HG03175 (cell line): ENCODE measurements around the gene CPNE8.

Experiments used
- ATAC-seq: cut with Tn5 transposase; IDR thresholded peaks from one replicate; pipeline ENCODE4 v1.9.1; 2021; ENCODE audit warnings: mild to moderate bottlenecking, moderate library complexity; ENCODE audit not compliant: unreplicated experiment

CPNE8 gene

DNA sequence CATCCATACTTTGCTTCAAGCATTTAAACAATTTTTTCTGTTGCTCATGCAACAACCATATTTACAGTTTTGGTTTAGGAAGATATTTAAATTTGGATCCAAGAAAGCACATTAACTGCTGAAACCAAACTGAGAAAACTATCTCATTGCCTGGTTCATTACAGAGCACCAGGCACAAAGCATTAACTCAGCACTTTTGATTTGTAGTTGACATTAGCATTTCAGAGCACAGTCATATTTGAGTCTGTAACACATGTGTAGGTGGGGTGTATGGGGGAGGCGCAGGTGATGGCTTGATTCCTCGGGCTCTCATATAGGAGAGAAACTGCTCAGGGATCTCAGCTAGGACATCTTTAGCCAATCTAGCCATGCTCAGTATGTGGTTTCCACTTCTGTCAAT is 251.7 kb downstream of the CPNE8 start:
- ATAC-seq = no peak

DNA sequence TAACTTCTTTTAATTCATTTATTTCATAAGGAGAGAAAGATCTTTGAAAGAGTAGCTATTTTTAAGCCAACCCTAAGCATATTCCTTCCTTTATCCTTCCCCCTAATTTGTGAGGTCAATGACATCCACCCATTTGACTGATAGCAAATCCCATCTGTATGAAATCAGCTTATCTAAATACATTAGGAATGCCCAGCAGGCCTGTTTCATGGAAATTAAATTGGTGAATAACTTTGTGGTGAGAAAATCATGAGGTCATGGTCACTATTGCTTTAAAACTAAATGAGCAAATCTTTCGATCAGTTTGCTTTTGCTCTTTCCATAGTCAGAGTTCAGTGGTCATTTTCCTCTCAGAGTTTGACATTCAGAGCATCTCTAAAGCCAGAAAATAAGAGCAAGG is 256.6 kb downstream of the CPNE8 start:
- ATAC-seq = no peak

DNA sequence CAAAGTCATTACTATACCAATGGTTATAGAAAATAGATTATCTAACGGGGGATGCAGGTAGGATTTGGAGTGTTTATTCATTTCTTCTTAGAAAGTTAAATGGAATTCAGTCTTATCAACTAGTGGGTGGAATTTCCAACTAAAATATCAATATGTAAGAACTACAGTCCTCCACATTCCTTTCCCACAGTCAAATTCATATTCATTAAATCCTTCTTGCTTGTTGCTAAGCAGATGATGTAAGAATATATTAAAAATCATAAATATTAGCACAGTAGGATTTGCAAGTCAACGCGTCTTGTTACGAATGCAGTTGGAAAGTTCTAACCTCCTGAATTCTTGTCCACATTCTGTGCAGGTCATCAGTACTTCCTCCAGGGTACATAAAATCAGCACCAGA is 259.2 kb downstream of the CPNE8 start:
- no peak for ATAC-seq

DNA sequence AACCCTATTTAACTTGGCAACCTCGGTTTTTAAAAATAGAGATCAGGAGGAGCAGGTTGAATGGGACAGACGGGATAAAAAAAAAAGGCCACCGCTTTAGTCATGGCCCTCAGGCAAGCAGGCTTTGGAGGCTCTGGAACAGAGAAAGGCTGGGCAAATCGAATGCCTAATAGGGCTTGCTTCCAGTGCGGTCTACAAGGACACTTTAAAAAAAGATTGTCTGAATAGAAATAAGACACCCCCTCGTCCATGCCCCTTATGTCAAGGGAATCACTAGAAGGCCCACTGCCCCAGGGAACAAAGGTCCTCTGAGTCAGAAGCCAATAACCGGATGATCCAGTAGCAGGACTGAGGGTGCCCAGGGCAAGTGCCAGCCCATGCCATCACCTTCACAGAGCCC is 265.8 kb downstream of the CPNE8 start:
- no peak for ATAC-seq

DNA sequence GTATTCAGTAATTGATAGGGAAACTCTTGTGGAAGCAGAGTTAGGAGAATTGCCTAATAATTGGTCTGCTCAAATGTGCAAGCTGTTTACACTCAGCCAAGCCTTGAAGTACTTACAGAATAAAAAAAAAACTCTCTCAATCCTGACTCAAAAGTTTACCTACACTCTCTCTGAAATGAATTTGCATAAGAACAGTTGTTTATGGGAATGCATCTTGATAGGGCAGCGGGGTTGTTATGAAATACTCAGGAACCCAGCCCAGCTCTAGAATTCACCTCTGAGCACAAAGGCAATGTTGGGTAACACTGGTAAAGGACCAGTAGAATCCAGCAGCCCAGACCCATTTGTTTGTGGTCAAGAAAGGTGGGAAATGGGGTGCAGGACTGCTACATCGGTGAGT is 267.0 kb downstream of the CPNE8 start:
- ATAC-seq = no peak

DNA sequence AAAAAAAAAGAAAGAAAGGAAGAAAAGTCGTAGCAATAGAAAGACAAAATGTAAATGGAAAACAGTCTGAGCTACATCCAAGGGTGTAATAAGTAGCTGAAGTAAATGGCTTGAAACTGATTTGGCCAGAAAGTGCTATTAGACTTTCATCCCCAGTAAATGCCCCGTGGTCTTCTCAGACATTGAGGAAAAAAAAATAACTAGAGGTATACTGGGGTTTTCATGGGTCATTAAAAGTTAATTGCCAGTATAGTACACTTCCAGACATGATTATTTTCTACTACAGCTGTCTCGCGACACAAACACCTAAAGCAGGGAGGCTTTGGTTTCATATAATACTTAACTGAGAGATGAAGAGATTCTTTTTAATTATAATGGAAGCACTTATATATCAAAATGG is 271.9 kb downstream of the CPNE8 start:
- no peak for ATAC-seq

GRCh38 chr12:38629064-38629463 is 276.3 kb downstream of the CPNE8 start:
- ATAC-seq = no peak

DNA sequence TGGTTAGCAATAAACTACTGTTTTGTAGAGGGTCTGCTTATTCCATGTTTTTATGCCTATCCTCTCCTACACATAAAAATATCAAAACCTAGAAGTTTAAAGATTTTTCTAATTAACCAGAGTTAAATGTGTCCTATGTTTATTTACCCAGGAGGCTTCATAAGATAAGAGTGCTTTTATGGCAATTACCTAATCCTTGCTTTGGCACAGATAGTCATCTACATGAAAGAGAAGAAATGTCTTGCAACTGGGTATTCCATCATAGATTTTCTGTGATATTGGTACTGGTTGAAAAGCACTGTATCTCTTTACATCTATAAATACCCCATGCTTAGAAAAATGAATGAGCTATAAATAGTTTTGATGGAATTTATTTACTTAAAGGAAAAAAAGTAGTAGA is 277.1 kb downstream of the CPNE8 start:
- ATAC-seq = no peak

GRCh38 chr12:38625306-38625705 is 280.1 kb downstream of the CPNE8 start:
- no peak for ATAC-seq

DNA sequence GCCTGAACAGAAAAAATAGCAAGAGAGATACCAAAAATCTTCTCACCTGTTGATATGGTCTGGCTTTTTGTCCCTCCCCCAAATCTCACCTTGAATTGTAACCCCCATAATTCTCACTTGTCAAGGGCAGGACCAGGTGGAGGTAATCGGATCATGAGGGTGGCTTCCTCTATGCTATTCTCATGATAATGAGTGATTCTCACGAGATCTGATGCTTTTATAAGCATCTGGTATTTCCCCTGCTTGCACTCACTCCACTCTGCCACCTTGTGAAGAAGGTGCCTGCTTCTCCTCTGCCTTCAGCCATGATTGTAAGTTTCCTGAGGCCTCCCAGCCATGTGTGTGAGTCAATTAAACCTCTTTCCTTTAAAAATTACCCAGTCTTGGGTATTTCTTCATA is 291.2 kb downstream of the CPNE8 start:
- ATAC-seq = no peak

- ATAC-seq = no peak
Observed at GRCh38 chr12:38610808-38611350, 294.5 kb downstream of the CPNE8 start.

DNA sequence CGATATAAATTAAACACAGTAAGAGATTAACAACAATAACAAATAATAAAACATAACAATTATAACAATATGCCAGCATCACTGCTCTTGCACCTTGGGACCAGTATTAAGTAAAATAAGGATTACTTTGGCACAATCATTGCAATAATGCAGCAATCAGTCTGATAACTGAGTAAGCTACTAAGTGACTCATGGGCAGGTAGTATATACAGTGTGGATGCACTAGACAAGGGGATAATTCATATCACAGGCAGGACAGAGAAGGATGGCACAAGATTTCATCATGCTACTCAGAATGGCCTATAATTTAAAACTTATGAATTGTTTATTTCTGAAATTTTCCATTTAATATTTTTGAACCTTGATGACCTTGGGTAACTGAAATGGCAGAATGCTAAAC is 298.1 kb downstream of the CPNE8 start:
- ATAC-seq = no peak
